ENCODE data around the gene IL13.

GRCh38 chr5:132680780-132681475, 23.0 kb downstream of the IL13 start:
- TF ChIP-seq CTCF (IDR thresholded peaks at IDR 0.05; ENCODE audit: borderline replicate concordance, extremely low read depth, low read length, poor library complexity, severe bottlenecking), result no peak
- TF ChIP-seq EZH2 (IDR thresholded peaks at IDR 0.05; ENCODE audit: borderline replicate concordance, low read depth, low read length, severe bottlenecking), result no peak
